Large intestine (tissue), 3 donors: ENCODE results near the gene POLD1. TPM values are rescaled to one million over a fixed set of nuclear protein-coding genes. Genes with fewer than 3 reads are reported as not detected.

Experiments used
- DNase-seq, 2 donors: peaks; one replicate each; pipeline versions ENCODE4 v3.0.0 to v3.0.0-alpha.2; 2013
- H3K27ac ChIP-seq: one replicate; pipeline ENCODE4 v1.5.1; 2013; ENCODE audit warnings: low read length
- H3K27me3 ChIP-seq: 2 replicates; pipeline ENCODE4 v1.6.1; 2013; ENCODE audit warnings: low read length; ENCODE audit not compliant: control insufficient read depth, insufficient read depth
- H3K36me3 ChIP-seq: 2 replicates; pipeline ENCODE4 v1.6.1; 2013; ENCODE audit warnings: low read length; ENCODE audit not compliant: control insufficient read depth, insufficient read depth
- H3K4me1 ChIP-seq: one replicate; pipeline ENCODE4 v1.6.1; 2013; ENCODE audit warnings: low read length; ENCODE audit not compliant: control insufficient read depth, insufficient read depth
- H3K4me3 ChIP-seq: one replicate; pipeline ENCODE4 v1.5.1; 2013; ENCODE audit warnings: low read length
- H3K9me3 ChIP-seq: one replicate; pipeline ENCODE4 v1.6.1; 2013; ENCODE audit warnings: mild to moderate bottlenecking, low read depth, low read length, moderate library complexity; ENCODE audit not compliant: control insufficient read depth
- WGBS: methylation state at CpG from one replicate; pipeline ENCODE4 v1.1.5; 2013; ENCODE audit warnings: low lambda C conversion rate; ENCODE audit not compliant: insufficient coverage; 5-methylcytosine and 5-hydroxymethylcytosine counted together
- polyA plus RNA-seq: library from polyadenylated mRNA; unstranded; fragments of 120-200 nt; gene quantifications from one replicate; pipeline ENCODE4 v1.2.1, GENCODE V29; 2013

Gene POLD1
- polyA plus RNA-seq, 1 donor = 26.1 TPM

DNA sequence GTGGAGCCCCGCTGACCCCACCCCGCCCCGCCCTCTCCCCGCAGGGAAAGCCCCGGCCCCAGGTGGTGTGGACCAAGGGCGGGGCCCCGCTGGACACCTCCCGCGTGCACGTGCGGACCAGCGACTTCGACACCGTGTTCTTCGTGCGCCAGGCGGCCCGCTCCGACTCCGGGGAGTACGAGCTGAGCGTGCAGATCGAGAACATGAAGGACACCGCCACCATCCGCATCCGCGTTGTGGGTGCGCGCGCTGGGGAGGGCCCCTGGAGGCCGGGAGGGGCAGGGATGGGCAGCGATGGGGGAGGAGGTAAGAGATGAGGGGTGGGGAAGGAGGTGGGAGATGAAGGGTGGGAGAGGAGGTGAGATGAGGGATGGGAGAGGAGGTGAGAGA, 74.9 kb downstream of the POLD1 start:
- H3K27me3 ChIP-seq = peaks cover 29% of the 10 kb centered on the region
- no peak overlapping the region for H3K4me3 ChIP-seq
- H3K9me3 ChIP-seq = no peaks in the 10 kb centered on the region
- no peak for DNase-seq
- H3K4me1 ChIP-seq = no peaks in the 10 kb centered on the region
- H3K27ac ChIP-seq = no peak overlapping the region
- no peaks in the 10 kb centered on the region for H3K36me3 ChIP-seq
- WGBS = no CpG with 5 or more reads among the region's 32 CpGs

DNA sequence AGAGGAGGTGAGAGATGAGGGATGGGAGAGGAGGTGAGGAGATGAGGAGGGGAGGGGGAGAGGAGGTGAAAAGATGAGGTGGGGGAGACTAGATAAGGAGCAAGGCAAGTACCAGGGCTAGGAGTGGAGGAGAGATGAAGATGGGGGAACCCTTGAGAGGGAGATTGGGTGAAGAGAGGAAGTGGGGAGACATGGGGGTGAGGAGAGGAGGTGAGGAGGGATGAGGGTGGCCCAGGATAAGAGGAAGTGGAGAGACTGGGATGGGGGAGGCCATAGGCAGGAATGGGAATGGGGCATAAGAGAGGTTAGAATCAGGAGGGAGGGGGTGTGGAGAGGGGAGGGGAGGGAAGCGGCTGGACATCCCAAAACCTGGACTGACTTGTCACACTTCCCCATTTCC, 75.5 kb downstream of the POLD1 start:
- no CpG with 5 or more reads among the region's 1 CpG for WGBS
- no peak for DNase-seq
- peaks cover 3% of the 10 kb centered on the region for H3K4me1 ChIP-seq
- H3K9me3 ChIP-seq = no peaks in the 10 kb centered on the region
- H3K36me3 ChIP-seq = no peaks in the 10 kb centered on the region
- peaks cover 29% of the 10 kb centered on the region for H3K27me3 ChIP-seq
- H3K27ac ChIP-seq = no peak overlapping the region
- H3K4me3 ChIP-seq = no peak overlapping the region

- no peaks in the 10 kb centered on the region for H3K36me3 ChIP-seq
- no peak overlapping the region for H3K27ac ChIP-seq
- DNase-seq = no peak
- peaks cover 29% of the 10 kb centered on the region for H3K27me3 ChIP-seq
- H3K4me1 ChIP-seq = peaks cover 5% of the 10 kb centered on the region
- no peaks in the 10 kb centered on the region for H3K9me3 ChIP-seq
- no peak overlapping the region for H3K4me3 ChIP-seq
- 52% methylated on average over 5 of the region's 13 CpGs for WGBS
Observed at GRCh38 chr19:50460161-50460765, 76.1 kb downstream of the POLD1 start.

- Histone ChIP-seq H3K4me3 (no peak overlapping the region), H3K36me3 (no peaks in the 10 kb centered on the region), H3K4me1 (peaks cover 5% of the 10 kb centered on the region), H3K27me3 (peaks cover 29% of the 10 kb centered on the region), H3K27ac (no peak overlapping the region), H3K9me3 (no peaks in the 10 kb centered on the region)
- no CpG with 5 or more reads among the region's 28 CpGs for WGBS
- DNase-seq = peak; percentile 26 to 49
Observed at GRCh38 chr19:50461066-50461875, 77.1 kb downstream of the POLD1 start.

GRCh38 chr19:50462970-50463369, 78.8 kb downstream of the POLD1 start:
- WGBS = no CpG with 5 or more reads among the region's 7 CpGs
- no peak for DNase-seq
- peaks cover 9% of the 10 kb centered on the region for H3K4me1 ChIP-seq
- no peak overlapping the region for H3K27ac ChIP-seq
- H3K4me3 ChIP-seq = no peak overlapping the region
- peaks cover 23% of the 10 kb centered on the region for H3K27me3 ChIP-seq
- H3K9me3 ChIP-seq = no peaks in the 10 kb centered on the region
- H3K36me3 ChIP-seq = no peaks in the 10 kb centered on the region

- H3K4me1 ChIP-seq = peaks cover 9% of the 10 kb centered on the region
- no peak overlapping the region for H3K4me3 ChIP-seq
- WGBS = no CpG with 5 or more reads among the region's 19 CpGs
- no peak overlapping the region for H3K27ac ChIP-seq
- no peak for DNase-seq
- peaks cover 12% of the 10 kb centered on the region for H3K27me3 ChIP-seq
- H3K36me3 ChIP-seq = no peaks in the 10 kb centered on the region
- H3K9me3 ChIP-seq = no peaks in the 10 kb centered on the region
Observed at GRCh38 chr19:50464348-50464747, 80.2 kb downstream of the POLD1 start.

DNA sequence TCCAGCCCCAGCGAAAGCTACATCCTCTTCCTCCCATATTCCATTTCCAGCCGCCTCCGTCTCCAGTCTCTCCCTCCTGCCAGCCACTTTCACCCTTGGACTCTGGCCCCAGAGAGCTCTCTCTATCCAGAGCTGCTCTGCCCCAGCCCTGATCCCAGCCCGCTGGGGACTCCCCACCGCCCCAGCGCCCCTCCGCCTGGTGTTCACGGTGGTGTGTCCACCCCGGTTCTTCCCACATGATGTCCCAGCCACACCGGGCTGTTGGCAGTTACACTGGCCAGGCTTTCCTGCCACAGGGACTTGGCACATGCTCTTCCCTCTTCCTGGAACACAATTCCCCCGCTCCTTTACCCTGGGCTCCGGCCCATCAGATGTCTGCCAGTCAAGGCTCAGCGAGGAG, 80.9 kb downstream of the POLD1 start:
- WGBS = 80% methylated on average over 1 of the region's 13 CpGs
- Histone ChIP-seq H3K36me3 (no peaks in the 10 kb centered on the region), H3K9me3 (no peaks in the 10 kb centered on the region), H3K27me3 (peaks cover 7% of the 10 kb centered on the region), H3K27ac (no peak overlapping the region), H3K4me3 (no peak overlapping the region), H3K4me1 (peaks cover 9% of the 10 kb centered on the region)
- peak; percentile 46 to 70 for DNase-seq

GRCh38 chr19:50465986-50466705, 82.0 kb downstream of the POLD1 start:
- WGBS = no CpG with 5 or more reads among the region's 29 CpGs
- Histone ChIP-seq H3K9me3 (no peaks in the 10 kb centered on the region), H3K27ac (no peak overlapping the region), H3K36me3 (no peaks in the 10 kb centered on the region), H3K4me1 (peaks cover 9% of the 10 kb centered on the region), H3K27me3 (no peaks in the 10 kb centered on the region), H3K4me3 (no peak overlapping the region)
- DNase-seq = peak; percentile 20 to 58

GRCh38 chr19:50466706-50467039, 82.5 kb downstream of the POLD1 start:
- Histone ChIP-seq H3K27me3 (no peaks in the 10 kb centered on the region), H3K4me1 (peaks cover 9% of the 10 kb centered on the region), H3K4me3 (no peak overlapping the region), H3K36me3 (no peaks in the 10 kb centered on the region), H3K27ac (no peak overlapping the region), H3K9me3 (no peaks in the 10 kb centered on the region)
- no CpG with 5 or more reads among the region's 11 CpGs for WGBS
- no peak for DNase-seq

DNA sequence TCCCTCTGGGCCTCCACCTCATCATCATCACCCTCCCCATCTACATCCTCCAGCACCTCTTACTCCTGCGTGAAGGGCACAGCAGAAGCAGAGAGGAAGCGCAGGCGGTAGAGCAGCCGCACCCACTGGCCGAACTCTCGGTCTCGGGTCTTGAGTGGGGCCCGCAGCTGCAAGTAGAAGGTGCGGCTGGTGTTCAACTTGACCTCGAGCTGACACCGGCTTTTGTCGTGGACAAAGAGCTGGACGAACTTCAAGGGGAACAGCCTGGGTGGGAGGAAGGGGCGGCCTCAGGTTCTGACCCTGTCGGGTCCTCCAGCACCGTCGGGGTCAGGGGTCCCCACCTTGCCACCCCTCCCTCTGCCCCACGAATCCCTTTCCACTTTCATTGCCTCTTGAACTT, 83.4 kb downstream of the POLD1 start:
- Histone ChIP-seq H3K36me3 (no peaks in the 10 kb centered on the region), H3K27ac (no peak overlapping the region), H3K9me3 (no peaks in the 10 kb centered on the region), H3K27me3 (no peaks in the 10 kb centered on the region), H3K4me1 (peaks cover 9% of the 10 kb centered on the region), H3K4me3 (no peak overlapping the region)
- no peak for DNase-seq
- WGBS = 80% methylated on average over 1 of the region's 18 CpGs
